HEK293 (cell line): ENCODE data around the gene EML6.

Experiments
- CTCF ChIA-PET: fragments of 350-600 bp; formaldehyde crosslinking; extraction: SDS; loops from one replicate; lab custom pipeline; 2021; ENCODE audit warnings: antibody characterized with exemption; lab: Yijun Ruan, JAX
- POLR2A ChIA-PET: fragments of 300-600 bp; formaldehyde crosslinking; extraction: SDS; loops from one replicate; lab custom pipeline; 2020; ENCODE audit warnings: antibody characterized with exemption, inconsistent platforms; lab: Yijun Ruan, JAX
- H3K27ac ChIP-seq: fragments of 200-500 bp; sonication (Bioruptor generic); 2 replicates; pipeline ENCODE4 v1.5.1; 2014; ENCODE audit warnings: low read depth, low read length, control low read depth, inconsistent platforms; ENCODE audit errors: extremely low read depth
- H3K36me3 ChIP-seq, 2 experiments: fragments of 200-500 bp in 1 of 2; sonication (Bioruptor generic) in 1 of 2; 1 replicate in 1 of 2; 2 replicates in 1 of 2; pipeline ENCODE4 v1.5.1; 2014 to 2017; ENCODE audit warnings: inconsistent platforms in 2 of 2, low read length in 2 of 2; ENCODE audit not compliant: control insufficient read depth in 2 of 2, insufficient read depth in 1 of 2
- H3K4me1 ChIP-seq: fragments of 200-500 bp; sonication (Bioruptor generic); 2 replicates; pipeline ENCODE4 v1.5.1; 2014; ENCODE audit warnings: mild to moderate bottlenecking, low read length, inconsistent platforms; ENCODE audit not compliant: control insufficient read depth, insufficient read depth
- H3K4me3 ChIP-seq: 2 replicates; pipeline ENCODE4 v1.5.1; 2011; ENCODE audit warnings: low read depth, mild to moderate bottlenecking, control low read depth, low read length, moderate library complexity
- H3K9me3 ChIP-seq: fragments of 200-500 bp; sonication (Bioruptor generic); 2 replicates; pipeline ENCODE4 v1.5.1; 2014; ENCODE audit warnings: low read depth, low read length, inconsistent platforms; ENCODE audit not compliant: control insufficient read depth, insufficient read depth
- GLIS2 ChIP-seq: fragments of 450-650 bp; formaldehyde crosslinking; IDR thresholded peaks from 2 replicates; pipeline ENCODE4 v1.5.1; 2016; ENCODE audit warnings: missing biosample characterization, missing genetic modification characterization
- KLF7 ChIP-seq: fragments of 450-650 bp; formaldehyde crosslinking; IDR thresholded peaks from 2 replicates; pipeline ENCODE4 v1.5.1; 2016; ENCODE audit warnings: missing biosample characterization, missing genetic modification characterization, borderline replicate concordance
- MZF1 ChIP-seq: fragments of 450-650 bp; formaldehyde crosslinking; IDR thresholded peaks from 2 replicates; pipeline ENCODE4 v1.5.1; 2017; ENCODE audit warnings: missing biosample characterization, missing genetic modification characterization, borderline replicate concordance
- SCRT2 ChIP-seq: fragments of 450-650 bp; formaldehyde crosslinking; IDR thresholded peaks from 2 replicates; pipeline ENCODE4 v1.5.1; 2016; ENCODE audit warnings: missing biosample characterization, missing genetic modification characterization
- SP3 ChIP-seq: fragments of 450-650 bp; formaldehyde crosslinking; IDR thresholded peaks from 2 replicates; pipeline ENCODE4 v1.5.1; 2016; ENCODE audit warnings: missing biosample characterization, missing genetic modification characterization
- YY2 ChIP-seq: fragments of 450-650 bp; formaldehyde crosslinking; IDR thresholded peaks from 2 replicates; pipeline ENCODE4 v1.5.1; 2016; ENCODE audit warnings: missing biosample characterization, missing genetic modification characterization
- ZBTB1 ChIP-seq: fragments of 450-650 bp; formaldehyde crosslinking; IDR thresholded peaks from 2 replicates; pipeline ENCODE4 v1.5.1; 2016; ENCODE audit warnings: missing biosample characterization, missing genetic modification characterization
- ZBTB48 ChIP-seq: fragments of 450-650 bp; formaldehyde crosslinking; IDR thresholded peaks from 2 replicates; pipeline ENCODE4 v1.5.1; 2016; ENCODE audit warnings: missing biosample characterization, missing genetic modification characterization
- ZBTB8A ChIP-seq: fragments of 450-650 bp; formaldehyde crosslinking; IDR thresholded peaks from 2 replicates; pipeline ENCODE4 v1.5.1; 2016; ENCODE audit warnings: missing biosample characterization, missing genetic modification characterization
- ZFP3 ChIP-seq: fragments of 450-650 bp; formaldehyde crosslinking; IDR thresholded peaks from 2 replicates; pipeline ENCODE4 v1.5.1; 2016; ENCODE audit warnings: low read depth, missing biosample characterization, missing genetic modification characterization
- ZIC2 ChIP-seq: fragments of 450-650 bp; formaldehyde crosslinking; IDR thresholded peaks from 2 replicates; pipeline ENCODE4 v1.5.1; 2016; ENCODE audit warnings: missing biosample characterization, missing genetic modification characterization
- ZNF157 ChIP-seq: fragments of 450-650 bp; formaldehyde crosslinking; IDR thresholded peaks from 2 replicates; pipeline ENCODE4 v1.5.1; 2016; ENCODE audit warnings: missing biosample characterization, missing genetic modification characterization
- ZNF184 ChIP-seq: fragments of 450-650 bp; IDR thresholded peaks from 2 replicates; pipeline ENCODE4 v1.5.1; 2018; ENCODE audit warnings: missing biosample characterization, mild to moderate bottlenecking, missing genetic modification characterization
- ZNF202 ChIP-seq: fragments of 450-650 bp; formaldehyde crosslinking; IDR thresholded peaks from 2 replicates; pipeline ENCODE4 v1.5.1; 2016; ENCODE audit warnings: missing biosample characterization, missing genetic modification characterization, borderline replicate concordance
- ZNF324 ChIP-seq: fragments of 450-650 bp; formaldehyde crosslinking; IDR thresholded peaks from 2 replicates; pipeline ENCODE4 v1.5.1; 2016; ENCODE audit warnings: missing biosample characterization, missing genetic modification characterization
- ZNF433 ChIP-seq: fragments of 450-650 bp; formaldehyde crosslinking; IDR thresholded peaks from 2 replicates; pipeline ENCODE4 v1.5.1; 2016; ENCODE audit warnings: missing biosample characterization, missing genetic modification characterization, low read depth
- ZNF529 ChIP-seq: fragments of 450-650 bp; formaldehyde crosslinking; IDR thresholded peaks from 2 replicates; pipeline ENCODE4 v1.5.1; 2017; ENCODE audit warnings: missing genetic modification characterization, missing biosample characterization; ENCODE audit not compliant: insufficient replicate concordance
- ZNF548 ChIP-seq: fragments of 450-650 bp; formaldehyde crosslinking; IDR thresholded peaks from 2 replicates; pipeline ENCODE4 v1.5.1; 2016; ENCODE audit warnings: missing biosample characterization, missing genetic modification characterization
- ZNF701 ChIP-seq: fragments of 450-650 bp; formaldehyde crosslinking; IDR thresholded peaks from 2 replicates; pipeline ENCODE4 v1.5.1; 2016; ENCODE audit warnings: missing biosample characterization, missing genetic modification characterization
- ZNF791 ChIP-seq: fragments of 450-650 bp; formaldehyde crosslinking; IDR thresholded peaks from 2 replicates; pipeline ENCODE4 v1.5.1; 2016; ENCODE audit warnings: missing biosample characterization, missing genetic modification characterization
- TF ChIP-seq, protein P1 (sequence below): fragments of 450-650 bp; formaldehyde crosslinking; IDR thresholded peaks from 2 replicates; pipeline ENCODE4 v1.5.1; 2016; ENCODE audit warnings: missing biosample characterization, missing genetic modification characterization
- TF ChIP-seq, protein P2 (sequence below): fragments of 450-650 bp; IDR thresholded peaks from 2 replicates; pipeline ENCODE4 v1.5.1; 2018; ENCODE audit warnings: missing biosample characterization, missing genetic modification characterization
- TF ChIP-seq, protein P3 (sequence below): fragments of 450-650 bp; formaldehyde crosslinking; conservative IDR thresholded peaks from 2 replicates; pipeline ENCODE4 v1.5.1; 2016; ENCODE audit warnings: low read depth, missing biosample characterization, missing genetic modification characterization
- TF ChIP-seq, protein P4 (sequence below): sonication (generic); formaldehyde crosslinking; IDR thresholded peaks from 2 replicates; pipeline ENCODE4 v1.8.1; 2022; ENCODE audit warnings: mild to moderate bottlenecking, moderate library complexity, missing genetic modification reagents

Gene EML6

DNA sequence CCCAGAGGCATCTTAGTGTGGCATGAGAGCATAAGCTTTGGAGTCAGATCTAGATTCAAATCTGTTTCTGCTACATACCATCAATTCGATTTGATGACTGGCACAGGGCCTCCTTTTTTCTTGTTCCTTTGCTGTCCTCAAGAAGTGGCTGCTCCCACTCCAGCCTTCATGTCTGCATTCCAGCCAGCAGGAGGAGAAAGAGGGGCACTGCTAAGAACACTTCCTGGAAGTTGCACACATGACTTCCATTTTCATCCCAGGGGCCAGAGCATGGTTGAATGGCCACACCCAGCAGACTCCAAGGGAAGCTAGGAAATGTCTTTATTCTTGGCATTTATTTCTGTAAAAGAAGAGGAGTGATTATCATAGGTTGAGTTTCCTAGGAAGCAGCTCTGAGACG lies 50.4 kb downstream of the EML6 start:
- ChIA-PET CTCF (interaction anchor here (0.6 to 2.5 kb wide), 4 partner anchors 10 to 261 kb away, joined by 3 to 11 read pairs (median 3); no protein-coding TSS in a partner anchor), POLR2A (no interaction called here)
- Histone ChIP-seq H3K4me1 (no peaks in the 10 kb centered on the region), H3K36me3 (no peaks in the 10 kb centered on the region), H3K27ac (no peak overlapping the region), H3K4me3 (no peak overlapping the region), H3K9me3 (no peaks in the 10 kb centered on the region)
- no peak for TF ChIP-seq ZNF202 (tag by site-specific recombination)
- TF ChIP-seq ZNF791 (tag by site-specific recombination), result no peak
- TF ChIP-seq, protein P1, sequence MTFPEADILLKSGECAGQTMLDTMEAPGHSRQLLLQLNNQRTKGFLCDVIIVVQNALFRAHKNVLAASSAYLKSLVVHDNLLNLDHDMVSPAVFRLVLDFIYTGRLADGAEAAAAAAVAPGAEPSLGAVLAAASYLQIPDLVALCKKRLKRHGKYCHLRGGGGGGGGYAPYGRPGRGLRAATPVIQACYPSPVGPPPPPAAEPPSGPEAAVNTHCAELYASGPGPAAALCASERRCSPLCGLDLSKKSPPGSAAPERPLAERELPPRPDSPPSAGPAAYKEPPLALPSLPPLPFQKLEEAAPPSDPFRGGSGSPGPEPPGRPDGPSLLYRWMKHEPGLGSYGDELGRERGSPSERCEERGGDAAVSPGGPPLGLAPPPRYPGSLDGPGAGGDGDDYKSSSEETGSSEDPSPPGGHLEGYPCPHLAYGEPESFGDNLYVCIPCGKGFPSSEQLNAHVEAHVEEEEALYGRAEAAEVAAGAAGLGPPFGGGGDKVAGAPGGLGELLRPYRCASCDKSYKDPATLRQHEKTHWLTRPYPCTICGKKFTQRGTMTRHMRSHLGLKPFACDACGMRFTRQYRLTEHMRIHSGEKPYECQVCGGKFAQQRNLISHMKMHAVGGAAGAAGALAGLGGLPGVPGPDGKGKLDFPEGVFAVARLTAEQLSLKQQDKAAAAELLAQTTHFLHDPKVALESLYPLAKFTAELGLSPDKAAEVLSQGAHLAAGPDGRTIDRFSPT (tag by site-specific recombination), result no peak

DNA sequence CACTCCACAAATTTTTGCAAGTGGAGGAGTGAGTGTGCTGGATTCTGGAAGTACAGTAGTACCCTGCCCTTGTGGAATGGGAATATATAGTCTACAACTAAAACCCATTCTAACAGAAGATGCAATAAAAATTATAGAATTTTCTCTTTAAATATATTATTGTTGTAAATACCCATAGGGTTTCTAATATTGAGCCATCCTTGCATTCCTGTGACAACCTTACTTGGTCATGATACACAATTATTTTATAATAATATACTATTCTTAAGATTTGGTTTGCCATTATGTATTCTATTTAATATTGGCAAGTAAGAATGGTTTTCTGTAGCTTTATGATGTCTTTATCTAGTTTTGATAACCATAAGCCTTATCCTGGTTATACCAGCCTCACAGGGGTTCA lies 52.2 kb downstream of the EML6 start:
- H3K4me3 ChIP-seq, result no peak overlapping the region
- H3K27ac ChIP-seq, result no peak overlapping the region
- ChIA-PET POLR2A (no interaction called here), CTCF (no interaction called here)
- no peaks in the 10 kb centered on the region for H3K4me1 ChIP-seq
- no peaks in the 10 kb centered on the region for H3K9me3 ChIP-seq
- no peaks in the 10 kb centered on the region for H3K36me3 ChIP-seq
- TF ChIP-seq ZNF701 (tag by site-specific recombination) (no peak), ZNF157 (tag by site-specific recombination) (no peak), GLIS2 (tag by site-specific recombination) (no peak), SCRT2 (tag by site-specific recombination) (no peak), KLF7 (no peak), ZBTB8A (tag by site-specific recombination) (no peak), ZIC2 (no peak), ZNF324 (tag by site-specific recombination) (no peak), ZNF791 (tag by site-specific recombination) (no peak)
- TF ChIP-seq, protein P2, sequence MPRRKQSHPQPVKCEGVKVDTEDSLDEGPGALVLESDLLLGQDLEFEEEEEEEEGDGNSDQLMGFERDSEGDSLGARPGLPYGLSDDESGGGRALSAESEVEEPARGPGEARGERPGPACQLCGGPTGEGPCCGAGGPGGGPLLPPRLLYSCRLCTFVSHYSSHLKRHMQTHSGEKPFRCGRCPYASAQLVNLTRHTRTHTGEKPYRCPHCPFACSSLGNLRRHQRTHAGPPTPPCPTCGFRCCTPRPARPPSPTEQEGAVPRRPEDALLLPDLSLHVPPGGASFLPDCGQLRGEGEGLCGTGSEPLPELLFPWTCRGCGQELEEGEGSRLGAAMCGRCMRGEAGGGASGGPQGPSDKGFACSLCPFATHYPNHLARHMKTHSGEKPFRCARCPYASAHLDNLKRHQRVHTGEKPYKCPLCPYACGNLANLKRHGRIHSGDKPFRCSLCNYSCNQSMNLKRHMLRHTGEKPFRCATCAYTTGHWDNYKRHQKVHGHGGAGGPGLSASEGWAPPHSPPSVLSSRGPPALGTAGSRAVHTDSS (tag by site-specific recombination), result no peak
- TF ChIP-seq, protein P3, sequence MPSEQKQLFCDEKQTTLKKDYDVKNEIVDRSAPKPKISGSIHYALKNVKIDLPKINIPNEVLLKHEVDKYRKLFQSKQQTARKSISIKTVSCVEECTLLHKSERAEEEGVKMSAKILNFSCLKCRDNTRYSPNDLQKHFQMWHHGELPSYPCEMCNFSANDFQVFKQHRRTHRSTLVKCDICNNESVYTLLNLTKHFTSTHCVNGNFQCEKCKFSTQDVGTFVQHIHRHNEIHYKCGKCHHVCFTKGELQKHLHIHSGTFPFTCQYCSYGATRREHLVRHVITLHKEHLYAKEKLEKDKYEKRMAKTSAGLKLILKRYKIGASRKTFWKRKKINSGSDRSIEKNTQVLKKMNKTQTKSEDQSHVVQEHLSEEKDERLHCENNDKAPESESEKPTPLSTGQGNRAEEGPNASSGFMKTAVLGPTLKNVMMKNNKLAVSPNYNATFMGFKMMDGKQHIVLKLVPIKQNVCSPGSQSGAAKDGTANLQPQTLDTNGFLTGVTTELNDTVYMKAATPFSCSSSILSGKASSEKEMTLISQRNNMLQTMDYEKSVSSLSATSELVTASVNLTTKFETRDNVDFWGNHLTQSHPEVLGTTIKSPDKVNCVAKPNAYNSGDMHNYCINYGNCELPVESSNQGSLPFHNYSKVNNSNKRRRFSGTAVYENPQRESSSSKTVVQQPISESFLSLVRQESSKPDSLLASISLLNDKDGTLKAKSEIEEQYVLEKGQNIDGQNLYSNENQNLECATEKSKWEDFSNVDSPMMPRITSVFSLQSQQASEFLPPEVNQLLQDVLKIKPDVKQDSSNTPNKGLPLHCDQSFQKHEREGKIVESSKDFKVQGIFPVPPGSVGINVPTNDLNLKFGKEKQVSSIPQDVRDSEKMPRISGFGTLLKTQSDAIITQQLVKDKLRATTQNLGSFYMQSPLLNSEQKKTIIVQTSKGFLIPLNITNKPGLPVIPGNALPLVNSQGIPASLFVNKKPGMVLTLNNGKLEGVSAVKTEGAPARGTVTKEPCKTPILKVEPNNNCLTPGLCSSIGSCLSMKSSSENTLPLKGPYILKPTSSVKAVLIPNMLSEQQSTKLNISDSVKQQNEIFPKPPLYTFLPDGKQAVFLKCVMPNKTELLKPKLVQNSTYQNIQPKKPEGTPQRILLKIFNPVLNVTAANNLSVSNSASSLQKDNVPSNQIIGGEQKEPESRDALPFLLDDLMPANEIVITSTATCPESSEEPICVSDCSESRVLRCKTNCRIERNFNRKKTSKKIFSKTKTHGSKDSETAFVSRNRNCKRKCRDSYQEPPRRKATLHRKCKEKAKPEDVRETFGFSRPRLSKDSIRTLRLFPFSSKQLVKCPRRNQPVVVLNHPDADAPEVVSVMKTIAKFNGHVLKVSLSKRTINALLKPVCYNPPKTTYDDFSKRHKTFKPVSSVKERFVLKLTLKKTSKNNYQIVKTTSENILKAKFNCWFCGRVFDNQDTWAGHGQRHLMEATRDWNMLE (tag by site-specific recombination), result no peak

DNA sequence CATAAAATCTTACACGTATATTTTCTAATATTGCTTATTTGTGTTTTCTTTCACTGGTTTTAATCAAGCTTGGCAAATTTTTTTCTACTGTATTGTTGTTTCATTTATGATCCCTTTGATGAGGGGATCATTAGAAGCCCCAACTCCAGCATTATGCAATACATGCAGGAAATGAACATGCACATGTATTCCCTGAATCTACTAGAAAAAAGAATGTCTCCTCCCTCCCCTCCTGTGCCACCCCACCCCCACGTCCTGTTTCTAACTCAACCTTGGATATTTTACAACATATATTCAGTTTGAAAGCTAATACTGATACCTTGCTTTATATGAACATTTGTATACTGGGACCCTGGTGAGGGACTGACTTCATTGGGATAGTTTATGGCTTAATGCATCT lies 53.0 kb downstream of the EML6 start:
- H3K9me3 ChIP-seq, result no peaks in the 10 kb centered on the region
- H3K27ac ChIP-seq, result no peak overlapping the region
- no peaks in the 10 kb centered on the region for H3K4me1 ChIP-seq
- ChIA-PET POLR2A (no interaction called here), CTCF (interaction anchor here (0.6 kb wide), 1 partner anchor 910 kb away, joined by 3 read pairs; no protein-coding TSS in a partner anchor)
- no peaks in the 10 kb centered on the region for H3K36me3 ChIP-seq
- no peak overlapping the region for H3K4me3 ChIP-seq
- TF ChIP-seq KLF7 (no peak), YY2 (tag by site-specific recombination) (no peak), ZFP3 (tag by site-specific recombination) (no peak), MZF1 (no peak), ZBTB1 (tag by site-specific recombination) (no peak), ZNF548 (no peak), ZNF184 (tag by site-specific recombination) (no peak), SP3 (no peak), ZNF433 (tag by site-specific recombination) (no peak), ZNF529 (no peak), ZBTB48 (tag by site-specific recombination) (no peak)
- TF ChIP-seq, protein P4, sequence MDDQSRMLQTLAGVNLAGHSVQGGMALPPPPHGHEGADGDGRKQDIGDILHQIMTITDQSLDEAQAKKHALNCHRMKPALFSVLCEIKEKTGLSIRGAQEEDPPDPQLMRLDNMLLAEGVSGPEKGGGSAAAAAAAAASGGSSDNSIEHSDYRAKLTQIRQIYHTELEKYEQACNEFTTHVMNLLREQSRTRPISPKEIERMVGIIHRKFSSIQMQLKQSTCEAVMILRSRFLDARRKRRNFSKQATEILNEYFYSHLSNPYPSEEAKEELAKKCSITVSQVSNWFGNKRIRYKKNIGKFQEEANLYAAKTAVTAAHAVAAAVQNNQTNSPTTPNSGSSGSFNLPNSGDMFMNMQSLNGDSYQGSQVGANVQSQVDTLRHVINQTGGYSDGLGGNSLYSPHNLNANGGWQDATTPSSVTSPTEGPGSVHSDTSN (CRISPR knock-in tag), result no peak
